ENCODE results near the gene MFAP4. TPM values are rescaled to one million over a fixed set of nuclear protein-coding genes. Genes with fewer than 3 reads are reported as not detected.

The MFAP4 gene
- total and polyA plus RNA-seq, 2 donors (not counting 1 experiment from before 2014, with no cell fraction given) = not detected

GRCh38 chr17:19341641-19342610 is 45.1 kb downstream of the MFAP4 start:
- intact Hi-C loops (cut with micrococcal nuclease) = no loop called here
- no peak overlapping the region for H3K27ac ChIP-seq (ENCODE audit: low read length in 2 of 2)
- no peak overlapping the region for H2AFZ ChIP-seq (ENCODE audit: insufficient read depth, low read depth, low read length, poor library complexity, severe bottlenecking)
- no peaks in the 10 kb centered on the region for H3K79me2 ChIP-seq (ENCODE audit: control insufficient read depth, insufficient read depth, low read length)
- no peak overlapping the region for H3K9ac ChIP-seq (ENCODE audit: low read length)
- H4K20me1 ChIP-seq (ENCODE audit: control insufficient read depth, insufficient read depth, low read length, poor library complexity, severe bottlenecking) = no peaks in the 10 kb centered on the region
- CTCF ChIA-PET = interaction anchor here (0.9 to 1.9 kb wide), 3 partner anchors 15 to 105 kb away, joined by 3 to 4 read pairs (median 3); no protein-coding TSS in a partner anchor
- no peak overlapping the region for H3K27ac Mint-ChIP-seq
- no peak for DNase-seq
- TF ChIP-seq CTCF (IDR thresholded peaks at IDR 0.05) (no peak), EZH2 (IDR thresholded peaks at IDR 0.05; ENCODE audit: borderline replicate concordance, insufficient read depth, low read depth, low read length, poor library complexity, severe bottlenecking) (no peak)
- no peak overlapping the region for H3K4me3 Mint-ChIP-seq
- H3K9me3 Mint-ChIP-seq (ENCODE audit: insufficient read depth) = no peaks in the 10 kb centered on the region
- H3K4me1 ChIP-seq (ENCODE audit: control insufficient read depth in 2 of 2, insufficient read depth in 2 of 2, low read length in 2 of 2) = peaks cover 0 to 8% of the 10 kb centered on the region in 2 donors
- peaks cover 4% of the 10 kb centered on the region for H3K4me1 Mint-ChIP-seq
- WGBS (ENCODE audit: insufficient coverage) = 88% methylated on average over 18 of the region's 20 CpGs
- H3K4me3 ChIP-seq (ENCODE audit: control extremely low read depth in 1 of 5, extremely low read depth in 1 of 5, insufficient read depth in 1 of 5, low read depth in 2 of 5, low read length in 4 of 5) = no peak overlapping the region
- H3K27me3 Mint-ChIP-seq = peaks cover 17% of the 10 kb centered on the region
- no peaks in the 10 kb centered on the region for H3K9me3 ChIP-seq (ENCODE audit: control extremely low read depth in 1 of 3, control insufficient read depth in 2 of 3, insufficient read depth in 1 of 3, low read length in 2 of 3)
- H3K27me3 ChIP-seq (replicated peaks in 1 of 4; ENCODE audit: control extremely low read depth in 1 of 4, control insufficient read depth in 3 of 4, insufficient read depth in 4 of 4, low read length in 3 of 4) = peaks cover 0 to 3% (median 0%) of the 10 kb centered on the region in 4 experiments
- no peak overlapping the region for H3K4me2 ChIP-seq (replicated peaks; ENCODE audit: low read depth, low read length, poor library complexity, severe bottlenecking)
- H3K36me3 ChIP-seq (replicated peaks in 1 of 2; ENCODE audit: control extremely low read depth in 1 of 2, control insufficient read depth in 1 of 2, extremely low read depth in 1 of 2, insufficient read depth in 2 of 2, low read length in 1 of 2) = no peaks in the 10 kb centered on the region
- ATAC-seq (ENCODE audit: low read depth) = no peak
- POLR2A ChIA-PET = no interaction called here

GRCh38 chr17:19341211-19341631 is 45.8 kb downstream of the MFAP4 start:
- no peaks in the 10 kb centered on the region for H3K4me1 Mint-ChIP-seq
- peaks cover 0 to 3% of the 10 kb centered on the region in 2 donors for H3K4me1 ChIP-seq (ENCODE audit: control insufficient read depth in 2 of 2, insufficient read depth in 2 of 2, low read length in 2 of 2)
- H3K79me2 ChIP-seq (ENCODE audit: control insufficient read depth, insufficient read depth, low read length) = no peaks in the 10 kb centered on the region
- no peaks in the 10 kb centered on the region for H3K9me3 Mint-ChIP-seq (ENCODE audit: insufficient read depth)
- intact Hi-C loops (cut with micrococcal nuclease) = no loop called here
- no peak overlapping the region for H3K27ac Mint-ChIP-seq
- ATAC-seq (ENCODE audit: low read depth) = no peak
- no peaks in the 10 kb centered on the region for H3K36me3 ChIP-seq (replicated peaks in 1 of 2; ENCODE audit: control extremely low read depth in 1 of 2, control insufficient read depth in 1 of 2, extremely low read depth in 1 of 2, insufficient read depth in 2 of 2, low read length in 1 of 2)
- H3K4me3 ChIP-seq (ENCODE audit: control extremely low read depth in 1 of 5, extremely low read depth in 1 of 5, insufficient read depth in 1 of 5, low read depth in 2 of 5, low read length in 4 of 5) = no peak overlapping the region
- H3K4me2 ChIP-seq (replicated peaks; ENCODE audit: low read depth, low read length, poor library complexity, severe bottlenecking) = no peak overlapping the region
- H3K27me3 Mint-ChIP-seq = peaks cover 15% of the 10 kb centered on the region
- TF ChIP-seq CTCF (IDR thresholded peaks at IDR 0.05) = no peak
- TF ChIP-seq EZH2 (IDR thresholded peaks at IDR 0.05; ENCODE audit: borderline replicate concordance, insufficient read depth, low read depth, low read length, poor library complexity, severe bottlenecking) = no peak
- 60% methylated on average over 4 of the region's 7 CpGs for WGBS (ENCODE audit: insufficient coverage)
- ChIA-PET POLR2A (no interaction called here), CTCF (interaction anchor here (1.9 kb wide), 1 partner anchor 106 kb away, joined by 4 read pairs; no protein-coding TSS in a partner anchor)
- no peaks in the 10 kb centered on the region for H4K20me1 ChIP-seq (ENCODE audit: control insufficient read depth, insufficient read depth, low read length, poor library complexity, severe bottlenecking)
- no peak overlapping the region for H3K9ac ChIP-seq (ENCODE audit: low read length)
- no peak for DNase-seq
- H3K27ac ChIP-seq (ENCODE audit: low read length in 2 of 2) = no peak overlapping the region
- no peak overlapping the region for H3K4me3 Mint-ChIP-seq
- no peak overlapping the region for H2AFZ ChIP-seq (ENCODE audit: insufficient read depth, low read depth, low read length, poor library complexity, severe bottlenecking)
- H3K9me3 ChIP-seq (ENCODE audit: control extremely low read depth in 1 of 3, control insufficient read depth in 2 of 3, insufficient read depth in 1 of 3, low read length in 2 of 3) = no peaks in the 10 kb centered on the region
- H3K27me3 ChIP-seq (replicated peaks in 1 of 4; ENCODE audit: control extremely low read depth in 1 of 4, control insufficient read depth in 3 of 4, insufficient read depth in 4 of 4, low read length in 3 of 4) = peaks cover 0 to 3% (median 0%) of the 10 kb centered on the region in 4 experiments
